Panc1 (cell line): ENCODE data around the gene PAGE2.

ENCODE experiments used
- POLR2AphosphoS5 ChIP-seq: IDR thresholded peaks from 2 replicates; pipeline ENCODE4 v1.6.1; 2012; ENCODE audit warnings: mild to moderate bottlenecking, low read depth, low read length, moderate library complexity
- TCF7L2 ChIP-seq: IDR thresholded peaks from 2 replicates; pipeline ENCODE4 v1.6.1; 2011; ENCODE audit warnings: mild to moderate bottlenecking, low read depth, low read length, inconsistent platforms
- TF ChIP-seq, protein P1 (sequence below): fragments of 450-650 bp; IDR thresholded peaks from 2 replicates; pipeline ENCODE4 v1.5.1; 2017; ENCODE audit warnings: mild to moderate bottlenecking

DNA sequence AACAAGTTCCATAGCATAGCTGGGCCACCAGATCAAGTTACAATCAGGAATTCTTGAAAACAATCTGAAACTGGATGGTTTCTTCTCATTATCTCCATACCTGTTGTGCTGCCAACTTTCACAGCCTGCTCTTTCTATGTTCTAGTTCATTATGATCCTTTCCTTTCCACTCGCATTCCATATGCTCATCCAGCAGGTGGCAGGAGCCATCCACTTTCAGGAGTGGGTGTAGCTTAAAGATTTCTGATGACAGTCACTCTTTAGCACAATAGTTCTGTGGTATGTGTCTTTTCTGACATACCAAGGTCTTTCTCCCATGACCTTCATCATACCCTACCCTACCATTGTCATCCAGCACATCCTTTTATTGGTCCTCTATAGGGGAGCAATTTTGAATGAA is 46.4 kb downstream of the PAGE2 start:
- TF ChIP-seq, protein P1, sequence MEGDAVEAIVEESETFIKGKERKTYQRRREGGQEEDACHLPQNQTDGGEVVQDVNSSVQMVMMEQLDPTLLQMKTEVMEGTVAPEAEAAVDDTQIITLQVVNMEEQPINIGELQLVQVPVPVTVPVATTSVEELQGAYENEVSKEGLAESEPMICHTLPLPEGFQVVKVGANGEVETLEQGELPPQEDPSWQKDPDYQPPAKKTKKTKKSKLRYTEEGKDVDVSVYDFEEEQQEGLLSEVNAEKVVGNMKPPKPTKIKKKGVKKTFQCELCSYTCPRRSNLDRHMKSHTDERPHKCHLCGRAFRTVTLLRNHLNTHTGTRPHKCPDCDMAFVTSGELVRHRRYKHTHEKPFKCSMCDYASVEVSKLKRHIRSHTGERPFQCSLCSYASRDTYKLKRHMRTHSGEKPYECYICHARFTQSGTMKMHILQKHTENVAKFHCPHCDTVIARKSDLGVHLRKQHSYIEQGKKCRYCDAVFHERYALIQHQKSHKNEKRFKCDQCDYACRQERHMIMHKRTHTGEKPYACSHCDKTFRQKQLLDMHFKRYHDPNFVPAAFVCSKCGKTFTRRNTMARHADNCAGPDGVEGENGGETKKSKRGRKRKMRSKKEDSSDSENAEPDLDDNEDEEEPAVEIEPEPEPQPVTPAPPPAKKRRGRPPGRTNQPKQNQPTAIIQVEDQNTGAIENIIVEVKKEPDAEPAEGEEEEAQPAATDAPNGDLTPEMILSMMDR = peak; percentile 55
- TF ChIP-seq POLR2AphosphoS5 (no peak), TCF7L2 (no peak)
